K562 (cell line): ENCODE data around the gene C22orf39. TPM values are rescaled to one million over a fixed set of nuclear protein-coding genes. Genes with fewer than 3 reads are reported as not detected.

Source experiments
- BRD4 ChIP-seq: fragments of 200-600 bp; sonication (generic); IDR thresholded peaks from 2 replicates; pipeline ENCODE4 v1.6.1; 2017; ENCODE audit warnings: inconsistent platforms
- CBX3 ChIP-seq, 2 experiments: IDR thresholded peaks; 1 replicate in 1 of 2; 2 replicates in 1 of 2; pipeline ENCODE4 v1.6.1; 2012; ENCODE audit warnings: inconsistent platforms in 2 of 2, low read length in 2 of 2, borderline replicate concordance in 1 of 2, control low read depth in 1 of 2
- CHD2 ChIP-seq: IDR thresholded peaks from 2 replicates; pipeline ENCODE4 v1.6.1; 2011; ENCODE audit warnings: low read depth, low read length
- HOXB6 ChIP-seq: fragments of 250-450 bp; sonication (Bioruptor Pico); IDR thresholded peaks from 2 replicates; pipeline ENCODE4 v1.5.1; 2022; ENCODE audit warnings: mild to moderate bottlenecking, borderline replicate concordance
- MAFK ChIP-seq: IDR thresholded peaks from 2 replicates; pipeline ENCODE4 v1.6.1; 2011; ENCODE audit warnings: low read length, improper control_type of control experiment
- MEF2D ChIP-seq: conservative IDR thresholded peaks from 2 replicates; pipeline ENCODE4 v1.6.1; 2016; ENCODE audit warnings: low read depth, missing genetic modification characterization, missing compliant biosample characterization
- MLX ChIP-seq, 2 experiments: fragments of 450-650 bp in 1 of 2; sonication (generic) in 1 of 2; formaldehyde crosslinking; conservative IDR thresholded peaks; 2 replicates each; pipeline versions ENCODE4 v1.4.0 to v1.8.1; 2020 to 2022; ENCODE audit warnings: mild to moderate bottlenecking in 1 of 2, missing genetic modification reagents in 1 of 2
- POU5F1 ChIP-seq: fragments of 150-350 bp; IDR thresholded peaks from 2 replicates; pipeline ENCODE4 v1.6.1; 2014; ENCODE audit warnings: borderline replicate concordance, low read length, low read depth, mild to moderate bottlenecking; ENCODE audit not compliant: partially characterized antibody
- RFX5 ChIP-seq: IDR thresholded peaks from 2 replicates; pipeline ENCODE4 v1.6.1; 2011; ENCODE audit warnings: low read depth, mild to moderate bottlenecking, improper control_type of control experiment, low read length
- SMARCE1 ChIP-seq: fragments of 450-650 bp; IDR thresholded peaks from 2 replicates; pipeline ENCODE4 v1.7.1; 2016; ENCODE audit warnings: mild to moderate bottlenecking
- SREBF1 ChIP-seq: fragments of 150-350 bp; IDR thresholded peaks from 2 replicates; pipeline ENCODE4 v1.6.1; 2014; ENCODE audit warnings: antibody characterized with exemption, low read depth, low read length, borderline replicate concordance
- YY1 ChIP-seq, 3 experiments: IDR thresholded peaks; 2 replicates each; pipeline ENCODE4 v1.6.1; 2011; ENCODE audit warnings: low read length in 2 of 3, mild to moderate bottlenecking in 2 of 3, moderate library complexity in 2 of 3, borderline replicate concordance in 1 of 3, control low read depth in 1 of 3, low read depth in 1 of 3; ENCODE audit not compliant: insufficient read depth in 3 of 3, insufficient replicate concordance in 2 of 3, control insufficient read depth in 1 of 3, insufficient read length in 1 of 3; ENCODE audit errors: extremely low read depth in 1 of 3
- ZNF436 ChIP-seq: fragments of 250-450, 450-650 bp; sonication (Bioruptor Pico); formaldehyde crosslinking; IDR thresholded peaks from 2 replicates; pipeline ENCODE4 v1.7.0; 2020; ENCODE audit warnings: mild to moderate bottlenecking
- ZNF444 ChIP-seq: fragments of 250-450 bp; sonication (Bioruptor Pico); IDR thresholded peaks from 2 replicates; pipeline ENCODE4 v1.4.0; 2020; ENCODE audit warnings: mild to moderate bottlenecking, moderate library complexity
- polyA plus RNA-seq, 8 experiments: library from polyadenylated mRNA; depleted of rRNA in 4 of 8; stranded (reverse) in 5 of 8; unstranded in 3 of 8; fragments of >200 nt; fragmentation: Nextera tagmentation in 2 of 8; fragmentation: Illumina TruSeq in 1 of 8; extraction: Ambion mirVana in 2 of 8; extraction: Trizol in 1 of 8; gene quantifications; 2 replicates each; pipeline versions ENCODE4 v1.2.1 to v1.2.3, GENCODE V29; 2011 to 2014; ENCODE audit warnings: inconsistent platforms in 1 of 8, missing spikeins in 1 of 8
- total RNA-seq, 7 experiments: library from RNA; depleted of rRNA in 6 of 7; stranded (reverse); fragments of >200 nt in 6 of 7; fragmentation: Illumina TruSeq in 2 of 7; extraction: Trizol in 2 of 7; gene quantifications; 2 replicates each; pipeline versions ENCODE4 v1.2.1 to v1.2.3, GENCODE V29; 2011 to 2021; ENCODE audit warnings: low replicate concordance in 1 of 7
- TF ChIP-seq, protein P1 (sequence below): IDR thresholded peaks from 2 replicates; pipeline ENCODE4 v1.6.1; 2011; ENCODE audit not compliant: insufficient read length; ENCODE audit errors: extremely low read depth
- TF ChIP-seq, protein P2 (sequence below): fragments of 450-650 bp; IDR thresholded peaks from 2 replicates; pipeline ENCODE4 v1.6.1; 2016; ENCODE audit warnings: missing biosample characterization, missing genetic modification characterization
- TF ChIP-seq, protein P3 (sequence below): sonication (generic); formaldehyde crosslinking; IDR thresholded peaks from 2 replicates; pipeline ENCODE4 v1.8.0; 2023; ENCODE audit warnings: mild to moderate bottlenecking, missing genetic modification reagents
- TF ChIP-seq, protein P4 (sequence below): fragments of 250-450 bp; sonication (Bioruptor Pico); IDR thresholded peaks from 2 replicates; pipeline ENCODE4 v1.8.0; 2022; ENCODE audit warnings: moderate library complexity, mild to moderate bottlenecking, inconsistent platforms

Gene C22orf39
- total and polyA plus RNA-seq, 9 of the 15 experiments (the other 6 are each of a cell fraction or from before 2014, with no cell fraction given): 20.4 to 139 (median 66.8) TPM

DNA sequence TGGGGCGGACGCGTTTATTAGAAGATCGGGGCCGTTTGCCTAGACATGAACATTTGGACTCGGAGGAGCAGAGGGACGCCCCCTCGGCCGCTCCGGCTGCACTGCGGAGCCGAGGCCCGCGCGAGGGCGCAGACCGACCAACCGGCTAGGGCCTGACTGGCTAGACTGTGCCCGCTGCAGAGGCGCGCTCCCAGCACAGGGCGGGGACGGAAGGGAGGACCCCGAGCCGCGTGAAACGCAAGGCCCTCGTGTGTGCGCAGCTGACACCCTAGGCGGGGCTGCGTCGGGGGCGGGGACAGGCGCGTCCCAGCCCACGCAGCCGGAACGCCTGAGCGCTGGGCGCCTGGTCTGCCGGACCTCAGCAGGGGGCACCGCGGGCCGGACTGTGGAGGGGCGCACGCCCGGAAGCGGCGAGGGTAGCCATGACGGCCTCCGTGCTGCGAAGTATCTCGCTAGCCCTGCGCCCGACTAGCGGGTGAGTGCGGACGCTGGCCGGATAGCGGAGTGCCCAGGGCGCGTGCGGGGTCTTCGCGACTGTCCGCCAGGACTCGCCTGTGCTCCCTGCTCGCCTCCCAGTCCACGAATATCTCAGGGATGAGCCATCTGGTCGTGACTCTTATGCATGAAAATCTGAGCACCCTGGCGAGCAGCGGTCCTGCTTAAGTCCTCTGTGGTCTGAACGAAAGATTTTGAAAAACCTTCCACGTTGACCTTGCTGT lies 15.2 kb downstream of the C22orf39 start, which contains the start of gene MRPL40 (continued):
- peak in 1 of 2 experiments; percentile 98; a peak in 1 of 3 replicates for TF ChIP-seq CBX3 (IDR thresholded peaks at IDR 0.05; ENCODE audit: borderline replicate concordance in 1 of 2, low read length in 2 of 2)
- TF ChIP-seq RFX5: peak; percentile 69
- TF ChIP-seq CHD2: peak; percentile 77; the same call in 1 of the 2 replicates
- TF ChIP-seq HOXB6: peak; percentile 91
- peak; percentile 99 for TF ChIP-seq BRD4
- peak; percentile 73 for TF ChIP-seq POU5F1
- TF ChIP-seq MEF2D (tag): peak; percentile 50; the same call in 1 of the 2 replicates
- peak; percentile 61; the same call in 1 of the 2 replicates for TF ChIP-seq ZNF436 (CRISPR knock-in tag)
- TF ChIP-seq, protein P1, sequence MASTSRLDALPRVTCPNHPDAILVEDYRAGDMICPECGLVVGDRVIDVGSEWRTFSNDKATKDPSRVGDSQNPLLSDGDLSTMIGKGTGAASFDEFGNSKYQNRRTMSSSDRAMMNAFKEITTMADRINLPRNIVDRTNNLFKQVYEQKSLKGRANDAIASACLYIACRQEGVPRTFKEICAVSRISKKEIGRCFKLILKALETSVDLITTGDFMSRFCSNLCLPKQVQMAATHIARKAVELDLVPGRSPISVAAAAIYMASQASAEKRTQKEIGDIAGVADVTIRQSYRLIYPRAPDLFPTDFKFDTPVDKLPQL: no peak
- TF ChIP-seq, protein P2, sequence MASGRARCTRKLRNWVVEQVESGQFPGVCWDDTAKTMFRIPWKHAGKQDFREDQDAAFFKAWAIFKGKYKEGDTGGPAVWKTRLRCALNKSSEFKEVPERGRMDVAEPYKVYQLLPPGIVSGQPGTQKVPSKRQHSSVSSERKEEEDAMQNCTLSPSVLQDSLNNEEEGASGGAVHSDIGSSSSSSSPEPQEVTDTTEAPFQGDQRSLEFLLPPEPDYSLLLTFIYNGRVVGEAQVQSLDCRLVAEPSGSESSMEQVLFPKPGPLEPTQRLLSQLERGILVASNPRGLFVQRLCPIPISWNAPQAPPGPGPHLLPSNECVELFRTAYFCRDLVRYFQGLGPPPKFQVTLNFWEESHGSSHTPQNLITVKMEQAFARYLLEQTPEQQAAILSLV: no peak; the same call in 1 of the 2 replicates
- TF ChIP-seq SMARCE1: no peak
- TF ChIP-seq, protein P3, sequence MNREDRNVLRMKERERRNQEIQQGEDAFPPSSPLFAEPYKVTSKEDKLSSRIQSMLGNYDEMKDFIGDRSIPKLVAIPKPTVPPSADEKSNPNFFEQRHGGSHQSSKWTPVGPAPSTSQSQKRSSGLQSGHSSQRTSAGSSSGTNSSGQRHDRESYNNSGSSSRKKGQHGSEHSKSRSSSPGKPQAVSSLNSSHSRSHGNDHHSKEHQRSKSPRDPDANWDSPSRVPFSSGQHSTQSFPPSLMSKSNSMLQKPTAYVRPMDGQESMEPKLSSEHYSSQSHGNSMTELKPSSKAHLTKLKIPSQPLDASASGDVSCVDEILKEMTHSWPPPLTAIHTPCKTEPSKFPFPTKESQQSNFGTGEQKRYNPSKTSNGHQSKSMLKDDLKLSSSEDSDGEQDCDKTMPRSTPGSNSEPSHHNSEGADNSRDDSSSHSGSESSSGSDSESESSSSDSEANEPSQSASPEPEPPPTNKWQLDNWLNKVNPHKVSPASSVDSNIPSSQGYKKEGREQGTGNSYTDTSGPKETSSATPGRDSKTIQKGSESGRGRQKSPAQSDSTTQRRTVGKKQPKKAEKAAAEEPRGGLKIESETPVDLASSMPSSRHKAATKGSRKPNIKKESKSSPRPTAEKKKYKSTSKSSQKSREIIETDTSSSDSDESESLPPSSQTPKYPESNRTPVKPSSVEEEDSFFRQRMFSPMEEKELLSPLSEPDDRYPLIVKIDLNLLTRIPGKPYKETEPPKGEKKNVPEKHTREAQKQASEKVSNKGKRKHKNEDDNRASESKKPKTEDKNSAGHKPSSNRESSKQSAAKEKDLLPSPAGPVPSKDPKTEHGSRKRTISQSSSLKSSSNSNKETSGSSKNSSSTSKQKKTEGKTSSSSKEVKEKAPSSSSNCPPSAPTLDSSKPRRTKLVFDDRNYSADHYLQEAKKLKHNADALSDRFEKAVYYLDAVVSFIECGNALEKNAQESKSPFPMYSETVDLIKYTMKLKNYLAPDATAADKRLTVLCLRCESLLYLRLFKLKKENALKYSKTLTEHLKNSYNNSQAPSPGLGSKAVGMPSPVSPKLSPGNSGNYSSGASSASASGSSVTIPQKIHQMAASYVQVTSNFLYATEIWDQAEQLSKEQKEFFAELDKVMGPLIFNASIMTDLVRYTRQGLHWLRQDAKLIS (CRISPR knock-in tag): no peak
- TF ChIP-seq YY1 (IDR thresholded peaks at IDR 0.05; ENCODE audit: borderline replicate concordance in 1 of 3, control insufficient read depth in 1 of 3, extremely low read depth in 1 of 3, insufficient read depth in 3 of 3, insufficient read length in 1 of 3, insufficient replicate concordance in 2 of 3, low read depth in 1 of 3, low read length in 2 of 3): peak in 2 of 3 experiments; percentile 93 to 98
- peak; percentile 96 for TF ChIP-seq SREBF1
- TF ChIP-seq, protein P4, sequence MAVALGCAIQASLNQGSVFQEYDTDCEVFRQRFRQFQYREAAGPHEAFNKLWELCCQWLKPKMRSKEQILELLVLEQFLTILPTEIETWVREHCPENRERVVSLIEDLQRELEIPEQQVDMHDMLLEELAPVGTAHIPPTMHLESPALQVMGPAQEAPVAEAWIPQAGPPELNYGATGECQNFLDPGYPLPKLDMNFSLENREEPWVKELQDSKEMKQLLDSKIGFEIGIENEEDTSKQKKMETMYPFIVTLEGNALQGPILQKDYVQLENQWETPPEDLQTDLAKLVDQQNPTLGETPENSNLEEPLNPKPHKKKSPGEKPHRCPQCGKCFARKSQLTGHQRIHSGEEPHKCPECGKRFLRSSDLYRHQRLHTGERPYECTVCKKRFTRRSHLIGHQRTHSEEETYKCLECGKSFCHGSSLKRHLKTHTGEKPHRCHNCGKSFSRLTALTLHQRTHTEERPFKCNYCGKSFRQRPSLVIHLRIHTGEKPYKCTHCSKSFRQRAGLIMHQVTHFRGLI (CRISPR knock-in tag): peak; percentile 57; the same call in 1 of the 2 replicates
- peak; percentile 72; the same call in 1 of the 2 replicates for TF ChIP-seq ZNF444 (CRISPR knock-in tag)
- peak; percentile 92 to 95 for TF ChIP-seq MLX (CRISPR knock-in tag; conservative IDR thresholded peaks at IDR 0.05)
- peak; percentile 63 for TF ChIP-seq MAFK
